Skeletal muscle satellite cell (primary cell): ENCODE data around the gene PPP2R5C.

Source experiments
- H3K27me3 ChIP-seq: 2 replicates; pipeline ENCODE4 v1.7.0; 2013; ENCODE audit warnings: low read length; ENCODE audit not compliant: control insufficient read depth, insufficient read depth
- H3K36me3 ChIP-seq: 2 replicates; pipeline ENCODE4 v1.7.0; 2013; ENCODE audit warnings: mild to moderate bottlenecking, control low read depth, low read length; ENCODE audit not compliant: insufficient read depth
- H3K4me1 ChIP-seq: 2 replicates; pipeline ENCODE4 v1.7.0; 2013; ENCODE audit warnings: low read length; ENCODE audit not compliant: control insufficient read depth, insufficient read depth
- H3K4me2 ChIP-seq: 2 replicates; pipeline ENCODE4 v1.7.0; 2013; ENCODE audit warnings: mild to moderate bottlenecking, low read length
- H3K4me3 ChIP-seq: 2 replicates; pipeline ENCODE4 v1.7.0; 2013; ENCODE audit warnings: low read length
- H3K9ac ChIP-seq: 2 replicates; pipeline ENCODE4 v1.7.0; 2013; ENCODE audit warnings: mild to moderate bottlenecking, low read depth, low read length, moderate library complexity
- H3K9me3 ChIP-seq: replicated peaks from 2 replicates; pipeline ENCODE4 v1.7.0; 2013; ENCODE audit warnings: mild to moderate bottlenecking, control low read depth, low read length

Gene PPP2R5C

DNA sequence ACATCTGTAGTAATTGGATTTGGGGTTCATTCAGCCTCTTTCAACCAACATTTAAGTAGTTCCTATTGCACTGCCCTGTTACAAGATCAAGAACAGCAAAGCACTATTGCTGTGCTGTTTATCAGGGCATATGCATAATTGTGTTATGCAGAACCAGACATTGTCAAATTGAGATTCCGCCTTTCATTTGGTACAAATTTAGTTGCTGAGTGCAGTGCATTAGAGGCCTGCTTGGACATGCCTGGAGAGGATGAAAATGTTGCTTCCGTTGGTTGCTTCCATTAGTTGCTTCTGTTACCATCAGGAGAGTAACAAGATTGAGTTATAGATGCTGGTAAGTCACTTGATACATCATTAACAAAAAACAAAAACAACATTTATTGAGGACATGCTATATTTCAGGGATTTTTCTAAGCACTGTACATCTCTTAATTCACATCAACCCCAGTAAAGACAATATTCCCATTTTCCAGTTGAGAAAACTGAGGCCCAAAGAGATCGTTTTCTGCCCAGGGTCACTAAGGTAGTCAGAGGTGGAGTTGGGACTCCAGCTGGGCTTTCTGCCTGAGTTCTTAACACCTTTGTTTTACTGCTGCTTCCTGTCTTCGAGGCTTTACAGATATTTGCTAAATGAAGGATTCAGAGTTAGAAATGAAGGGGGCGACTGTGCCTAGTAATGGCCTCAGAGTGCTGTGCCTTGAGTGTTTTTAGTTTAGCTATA is 79.3 kb downstream of the PPP2R5C start:
- Histone ChIP-seq H3K4me2 (no peak overlapping the region), H3K4me1 (peaks cover 9% of the 10 kb centered on the region), H3K9ac (no peak overlapping the region), H3K4me3 (no peak overlapping the region), H3K36me3 (no peaks in the 10 kb centered on the region), H3K9me3 (no peaks in the 10 kb centered on the region), H3K27me3 (no peaks in the 10 kb centered on the region)

- no peak overlapping the region for H3K9ac ChIP-seq
- no peaks in the 10 kb centered on the region for H3K36me3 ChIP-seq
- no peak overlapping the region for H3K4me2 ChIP-seq
- no peaks in the 10 kb centered on the region for H3K4me1 ChIP-seq
- no peaks in the 10 kb centered on the region for H3K27me3 ChIP-seq
- H3K9me3 ChIP-seq = no peaks in the 10 kb centered on the region
- no peak overlapping the region for H3K4me3 ChIP-seq
Observed at GRCh38 chr14:101843038-101843437, 81.5 kb downstream of the PPP2R5C start.

GRCh38 chr14:101843665-101844064 is 82.2 kb downstream of the PPP2R5C start:
- no peaks in the 10 kb centered on the region for H3K36me3 ChIP-seq
- H3K9ac ChIP-seq = no peak overlapping the region
- no peak overlapping the region for H3K4me3 ChIP-seq
- no peaks in the 10 kb centered on the region for H3K27me3 ChIP-seq
- no peak overlapping the region for H3K4me2 ChIP-seq
- no peaks in the 10 kb centered on the region for H3K9me3 ChIP-seq
- no peaks in the 10 kb centered on the region for H3K4me1 ChIP-seq

DNA sequence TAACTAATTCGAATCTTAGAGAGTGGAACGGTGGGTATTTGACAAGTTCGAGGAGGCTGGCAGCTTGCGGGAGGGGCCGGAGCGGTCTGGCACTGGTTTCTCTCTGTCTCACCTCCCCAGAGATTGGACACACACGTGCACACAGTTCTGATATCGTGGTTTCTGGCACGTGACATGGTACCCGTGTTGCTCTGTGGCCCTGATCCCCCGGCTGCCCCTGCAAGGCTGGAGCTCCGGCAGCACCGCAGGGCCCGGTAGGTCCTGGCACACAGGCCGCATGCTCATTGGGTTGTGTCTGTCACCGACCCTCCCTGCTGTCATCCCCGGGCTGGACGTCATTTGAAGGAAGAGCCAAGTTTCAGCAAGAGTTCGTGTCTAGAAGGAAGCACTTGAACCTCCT is 82.7 kb downstream of the PPP2R5C start:
- no peaks in the 10 kb centered on the region for H3K36me3 ChIP-seq
- H3K4me1 ChIP-seq = no peaks in the 10 kb centered on the region
- H3K9ac ChIP-seq = no peak overlapping the region
- no peak overlapping the region for H3K4me2 ChIP-seq
- no peaks in the 10 kb centered on the region for H3K9me3 ChIP-seq
- no peaks in the 10 kb centered on the region for H3K27me3 ChIP-seq
- no peak overlapping the region for H3K4me3 ChIP-seq

DNA sequence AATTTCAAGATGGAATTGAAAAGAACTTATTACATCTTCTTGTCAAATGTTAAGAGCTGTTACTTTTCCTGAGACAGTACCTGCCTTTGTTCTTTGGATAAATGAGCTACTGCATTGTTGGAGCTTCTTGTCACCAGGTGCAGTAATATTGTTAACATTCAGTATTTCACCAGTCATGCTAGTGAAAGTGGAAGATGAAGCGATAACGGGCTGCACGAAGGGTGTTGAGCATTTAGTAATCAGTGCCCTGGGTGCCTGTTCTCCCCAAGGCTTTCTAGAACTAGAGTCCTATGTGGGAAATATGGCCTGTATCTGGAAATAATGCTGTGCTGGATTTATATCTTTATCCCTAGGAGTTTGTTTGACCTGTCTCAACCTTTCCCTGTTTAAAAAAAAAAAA is 83.2 kb downstream of the PPP2R5C start:
- H3K36me3 ChIP-seq = no peaks in the 10 kb centered on the region
- no peaks in the 10 kb centered on the region for H3K27me3 ChIP-seq
- H3K4me3 ChIP-seq = no peak overlapping the region
- no peaks in the 10 kb centered on the region for H3K9me3 ChIP-seq
- H3K4me2 ChIP-seq = no peak overlapping the region
- H3K9ac ChIP-seq = no peak overlapping the region
- no peaks in the 10 kb centered on the region for H3K4me1 ChIP-seq

DNA sequence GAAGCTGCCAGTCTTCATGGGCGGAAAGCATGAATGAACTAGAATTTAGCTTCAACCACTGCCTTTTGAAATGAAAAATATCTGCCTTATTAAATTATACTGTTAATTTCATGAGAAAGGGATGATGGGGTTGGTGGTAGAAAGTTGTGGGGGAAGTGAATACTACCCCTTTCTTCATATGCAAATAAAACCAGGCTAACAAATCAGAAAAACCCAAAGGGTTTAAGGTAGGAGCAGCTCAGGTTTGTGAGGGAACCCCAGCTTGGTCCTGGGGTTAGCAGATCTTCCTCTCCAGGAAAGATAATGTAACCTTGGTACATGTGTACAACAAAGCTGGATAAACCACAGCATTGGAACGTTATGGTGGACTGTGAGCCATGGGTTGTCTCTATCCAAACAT is 84.0 kb downstream of the PPP2R5C start:
- Histone ChIP-seq H3K4me3 (no peak overlapping the region), H3K4me1 (no peaks in the 10 kb centered on the region), H3K36me3 (no peaks in the 10 kb centered on the region), H3K9ac (no peak overlapping the region), H3K9me3 (no peaks in the 10 kb centered on the region), H3K27me3 (no peaks in the 10 kb centered on the region), H3K4me2 (no peak overlapping the region)

DNA sequence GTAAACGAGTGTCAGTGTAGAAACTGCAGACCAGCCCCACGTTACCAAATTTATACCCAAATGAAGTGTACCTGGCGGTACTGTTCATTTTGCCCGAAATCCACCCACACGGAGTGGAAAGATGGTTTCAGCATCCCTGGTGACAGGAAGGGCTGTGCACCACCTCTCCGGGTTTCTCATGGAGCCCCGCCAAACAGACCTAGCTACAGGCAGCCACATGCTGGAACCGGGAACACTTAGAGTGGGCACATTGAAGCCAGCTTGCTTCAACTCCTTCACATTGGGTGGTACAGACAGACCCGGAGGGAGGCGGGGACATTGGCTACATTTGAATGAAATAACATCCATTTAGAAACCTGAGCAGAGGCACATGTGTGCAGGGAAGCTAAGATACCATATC is 84.4 kb downstream of the PPP2R5C start:
- Histone ChIP-seq H3K27me3 (no peaks in the 10 kb centered on the region), H3K36me3 (no peaks in the 10 kb centered on the region), H3K9me3 (no peaks in the 10 kb centered on the region), H3K9ac (no peak overlapping the region), H3K4me3 (no peak overlapping the region), H3K4me1 (no peaks in the 10 kb centered on the region), H3K4me2 (no peak overlapping the region)

DNA sequence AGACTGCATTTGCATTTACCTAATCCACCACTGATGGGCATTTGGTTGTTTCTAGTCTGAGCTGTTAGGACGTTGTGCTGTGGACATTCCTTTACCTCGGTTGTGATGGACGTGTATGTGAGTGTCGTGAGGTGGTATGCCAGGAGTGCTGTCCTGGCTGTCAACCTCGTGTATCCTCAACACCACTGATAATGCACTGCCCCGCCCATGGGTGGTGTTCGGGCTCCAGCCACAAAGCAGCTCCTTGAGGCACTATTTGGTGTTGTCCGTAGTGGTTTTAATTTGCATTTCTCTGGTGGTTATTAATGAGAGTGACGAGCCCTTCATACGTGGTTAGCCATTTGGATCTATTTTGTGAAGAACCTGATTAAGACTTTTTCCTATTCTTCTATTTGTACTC is 87.6 kb downstream of the PPP2R5C start:
- H3K4me1 ChIP-seq = no peaks in the 10 kb centered on the region
- H3K36me3 ChIP-seq = no peaks in the 10 kb centered on the region
- no peaks in the 10 kb centered on the region for H3K27me3 ChIP-seq
- no peak overlapping the region for H3K4me2 ChIP-seq
- H3K4me3 ChIP-seq = no peak overlapping the region
- H3K9me3 ChIP-seq = no peaks in the 10 kb centered on the region
- H3K9ac ChIP-seq = no peak overlapping the region

- H3K4me3 ChIP-seq = no peak overlapping the region
- H3K9me3 ChIP-seq = no peaks in the 10 kb centered on the region
- no peaks in the 10 kb centered on the region for H3K36me3 ChIP-seq
- H3K4me2 ChIP-seq = no peak overlapping the region
- no peaks in the 10 kb centered on the region for H3K4me1 ChIP-seq
- H3K27me3 ChIP-seq = no peaks in the 10 kb centered on the region
- H3K9ac ChIP-seq = no peak overlapping the region
Observed at GRCh38 chr14:101849640-101850039, 88.1 kb downstream of the PPP2R5C start.

GRCh38 chr14:101851183-101851582 is 89.7 kb downstream of the PPP2R5C start:
- Histone ChIP-seq H3K36me3 (no peaks in the 10 kb centered on the region), H3K9me3 (no peaks in the 10 kb centered on the region), H3K4me2 (no peak overlapping the region), H3K4me1 (no peaks in the 10 kb centered on the region), H3K4me3 (no peak overlapping the region), H3K27me3 (no peaks in the 10 kb centered on the region), H3K9ac (no peak overlapping the region)

- Histone ChIP-seq H3K4me2 (no peak overlapping the region), H3K36me3 (no peaks in the 10 kb centered on the region), H3K9me3 (no peaks in the 10 kb centered on the region), H3K4me3 (no peak overlapping the region), H3K4me1 (no peaks in the 10 kb centered on the region), H3K9ac (no peak overlapping the region), H3K27me3 (no peaks in the 10 kb centered on the region)
Observed at GRCh38 chr14:101851736-101852405, 90.4 kb downstream of the PPP2R5C start.

DNA sequence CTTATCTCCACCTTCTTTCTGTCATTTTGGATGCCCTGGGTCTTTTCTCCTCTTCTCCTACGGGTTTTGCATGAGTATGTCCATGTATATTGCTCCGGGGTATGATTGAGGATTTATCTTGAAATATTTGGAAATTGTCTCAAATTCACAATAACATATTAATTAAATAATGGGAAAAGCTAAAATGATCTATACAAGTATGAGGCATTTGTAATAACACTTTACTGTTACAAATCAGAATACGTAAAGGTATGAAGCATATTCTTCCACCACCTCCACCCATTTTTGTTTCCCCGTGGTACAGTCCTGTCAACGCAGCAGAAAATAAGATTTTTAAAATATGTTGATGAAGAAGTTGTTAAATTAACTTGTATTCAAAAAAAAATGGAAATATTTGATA is 91.3 kb downstream of the PPP2R5C start:
- no peak overlapping the region for H3K9ac ChIP-seq
- H3K4me3 ChIP-seq = no peak overlapping the region
- no peaks in the 10 kb centered on the region for H3K27me3 ChIP-seq
- no peaks in the 10 kb centered on the region for H3K4me1 ChIP-seq
- H3K4me2 ChIP-seq = no peak overlapping the region
- peaks cover 8% of the 10 kb centered on the region for H3K36me3 ChIP-seq
- no peaks in the 10 kb centered on the region for H3K9me3 ChIP-seq
